Measurements from ENCODE around the gene KCNH1.
"Not testable (repeated sequence)": the region's sequence is repeated elsewhere in the genome, so short reads cannot be mapped to it uniquely, and the experiment has no call there.

The KCNH1 gene

GRCh38 chr1:211082824-211083223 lies 51.1 kb downstream of the KCNH1 start:
- H3K4me3 ChIP-seq (ENCODE audit: low read depth, low read length) = no peak overlapping the region
- DNase-seq (ENCODE audit: low read depth) = no peak
- no peak for TF ChIP-seq CTCF (IDR thresholded peaks at IDR 0.05; ENCODE audit: insufficient read depth, low read depth, low read length, missing control alignments)

GRCh38 chr1:211081447-211081846 lies 52.5 kb downstream of the KCNH1 start:
- not testable (repeated sequence) for DNase-seq (ENCODE audit: low read depth)

GRCh38 chr1:211068976-211069375 lies 65.0 kb downstream of the KCNH1 start:
- no peak for DNase-seq (ENCODE audit: low read depth)
- TF ChIP-seq CTCF (IDR thresholded peaks at IDR 0.05; ENCODE audit: insufficient read depth, low read depth, low read length, missing control alignments) = no peak
- H3K4me3 ChIP-seq (ENCODE audit: low read depth, low read length) = no peak overlapping the region

More at GRCh38 chr1:211081447-211081846, 52.5 kb downstream of the KCNH1 start:
- not testable (repeated sequence) for H3K4me3 ChIP-seq (ENCODE audit: low read depth, low read length)

GRCh38 chr1:211066781-211067384 lies 67.1 kb downstream of the KCNH1 start:
- no peak for DNase-seq (ENCODE audit: low read depth)
- TF ChIP-seq CTCF (IDR thresholded peaks at IDR 0.05; ENCODE audit: insufficient read depth, low read depth, low read length, missing control alignments) = no peak
- no peak overlapping the region for H3K4me3 ChIP-seq (ENCODE audit: low read depth, low read length)

GRCh38 chr1:211041838-211042237 lies 92.1 kb downstream of the KCNH1 start:
- not testable (repeated sequence) for DNase-seq (ENCODE audit: low read depth); H3K4me3 ChIP-seq (ENCODE audit: low read depth, low read length)

- H3K4me3 ChIP-seq (ENCODE audit: low read depth, low read length) = no peak overlapping the region
- DNase-seq (ENCODE audit: low read depth) = no peak
- TF ChIP-seq CTCF (IDR thresholded peaks at IDR 0.05; ENCODE audit: insufficient read depth, low read depth, low read length, missing control alignments) = no peak
These were observed 96.9 kb downstream of the KCNH1 start for GRCh38 chr1:211037095-211037494.

GRCh38 chr1:211036381-211037060 lies 97.4 kb downstream of the KCNH1 start:
- TF ChIP-seq CTCF (IDR thresholded peaks at IDR 0.05; ENCODE audit: insufficient read depth, low read depth, low read length, missing control alignments) = no peak
- H3K4me3 ChIP-seq (ENCODE audit: low read depth, low read length) = no peak overlapping the region
- no peak for DNase-seq (ENCODE audit: low read depth)

GRCh38 chr1:211035821-211036380 lies 98.0 kb downstream of the KCNH1 start:
- H3K4me3 ChIP-seq (ENCODE audit: low read depth, low read length) = no peak overlapping the region
- no peak for DNase-seq (ENCODE audit: low read depth)
- no peak for TF ChIP-seq CTCF (IDR thresholded peaks at IDR 0.05; ENCODE audit: insufficient read depth, low read depth, low read length, missing control alignments)
